Urothelium cell line (cell line): ENCODE measurements around the gene AKAP12.
"Not testable (repeated sequence)": the region's sequence is repeated elsewhere in the genome, so short reads cannot be mapped to it uniquely, and the experiment has no call there.

Source experiments
- DNase-seq: peaks from one replicate; pipeline ENCODE4 v3.0.0; 2011; ENCODE audit warnings: low spot score, mixed read lengths
- FAIRE-seq: peaks from 2 replicates; lab custom pipeline; 2011; peaks lifted over from hg19 to GRCh38; lab: Jason Lieb, UNC

AKAP12 gene

GRCh38 chr6:151376440-151376839 is 136.7 kb downstream of the AKAP12 start:
- FAIRE-seq (no peak), DNase-seq (no peak)

GRCh38 chr6:151377095-151377494 is 137.3 kb downstream of the AKAP12 start:
- DNase-seq (no peak), FAIRE-seq (no peak)

GRCh38 chr6:151379933-151380847 is 140.4 kb downstream of the AKAP12 start:
- DNase-seq = no peak
- no peak for FAIRE-seq

GRCh38 chr6:151380848-151381205 is 141.1 kb downstream of the AKAP12 start:
- DNase-seq (no peak), FAIRE-seq (no peak)

GRCh38 chr6:151381722-151382121 is 142.0 kb downstream of the AKAP12 start:
- FAIRE-seq (no peak), DNase-seq (no peak)

- not testable (repeated sequence) for DNase-seq, FAIRE-seq
Measured at GRCh38 chr6:151382631-151383030, 142.9 kb downstream of the AKAP12 start.

- FAIRE-seq = no peak
- DNase-seq = no peak
Measured at GRCh38 chr6:151384151-151384550, 144.4 kb downstream of the AKAP12 start.

- no peak for FAIRE-seq
- DNase-seq = no peak
Measured at GRCh38 chr6:151385177-151385576, 145.4 kb downstream of the AKAP12 start.

GRCh38 chr6:151387175-151387970 is 147.6 kb downstream of the AKAP12 start:
- DNase-seq (no peak), FAIRE-seq (no peak)

GRCh38 chr6:151388236-151388635 is 148.5 kb downstream of the AKAP12 start:
- no peak for DNase-seq
- no peak for FAIRE-seq

GRCh38 chr6:151388997-151389617 is 149.3 kb downstream of the AKAP12 start:
- FAIRE-seq (no peak), DNase-seq (peak; percentile 12)

GRCh38 chr6:151389618-151390275 is 150.0 kb downstream of the AKAP12 start:
- FAIRE-seq (no peak), DNase-seq (peak; percentile 50)

- DNase-seq = peak; percentile 97
- peak; percentile 89 for FAIRE-seq
Measured at GRCh38 chr6:151390276-151390850, 150.6 kb downstream of the AKAP12 start.

- peak; percentile 76 for DNase-seq
- no peak for FAIRE-seq
Measured at GRCh38 chr6:151390851-151391470, 151.2 kb downstream of the AKAP12 start.

- FAIRE-seq = no peak
- peak; percentile 74 for DNase-seq
Measured at GRCh38 chr6:151391471-151392413, 152.0 kb downstream of the AKAP12 start, which contains the start of gene ZBTB2. Gene ZBTB2, minus strand, starts transcription at chr6:151391559. Its CDS starts 17,922 bp downstream, at chr6:151373637.

- no peak for FAIRE-seq
- DNase-seq = no peak
Measured at GRCh38 chr6:151392427-151392826, 152.7 kb downstream of the AKAP12 start.

- no peak for FAIRE-seq
- no peak for DNase-seq
Measured at GRCh38 chr6:151393410-151393809, 153.6 kb downstream of the AKAP12 start.

- DNase-seq (no peak), FAIRE-seq (no peak)
Measured at GRCh38 chr6:151399679-151400078, 159.9 kb downstream of the AKAP12 start.

- no peak for DNase-seq
- FAIRE-seq = no peak
Measured at GRCh38 chr6:151400473-151400872, 160.7 kb downstream of the AKAP12 start.
